ENCODE data around the gene TP53I11.

Gene TP53I11

GRCh38 chr11:44950625-44951476, at the start of gene TP53I11:
TP53I11 (minus strand) TSS chr11:44950883; CDS start chr11:44938335, 12,548 bp downstream.
- DNase-seq = peak; percentile 59

GRCh38 chr11:44999068-44999467, 48.4 kb upstream of the TP53I11 start:
- DNase-seq = no peak

GRCh38 chr11:44998051-44998450, 47.4 kb upstream of the TP53I11 start:
- DNase-seq = no peak

- no peak for DNase-seq
Observed at GRCh38 chr11:44997566-44997965, 46.9 kb upstream of the TP53I11 start.

GRCh38 chr11:44994753-44995152, 44.1 kb upstream of the TP53I11 start:
- DNase-seq = no peak

- no peak for DNase-seq
Observed at GRCh38 chr11:44993971-44994704, 43.5 kb upstream of the TP53I11 start.

- DNase-seq = no peak
Observed at GRCh38 chr11:44992774-44993173, 42.1 kb upstream of the TP53I11 start.

GRCh38 chr11:44992181-44992582, 41.5 kb upstream of the TP53I11 start:
- no peak for DNase-seq

GRCh38 chr11:44990665-44991064, 40.0 kb upstream of the TP53I11 start:
- DNase-seq = no peak

GRCh38 chr11:44989831-44990566, 39.3 kb upstream of the TP53I11 start:
- peak; percentile 93 for DNase-seq

- DNase-seq = no peak
Observed at GRCh38 chr11:44988981-44989635, 38.4 kb upstream of the TP53I11 start.

- no peak for DNase-seq
Observed at GRCh38 chr11:44988111-44988510, 37.4 kb upstream of the TP53I11 start.

GRCh38 chr11:44987506-44987905, 36.8 kb upstream of the TP53I11 start:
- no peak for DNase-seq

GRCh38 chr11:44986315-44986714, 35.6 kb upstream of the TP53I11 start:
- no peak for DNase-seq

- DNase-seq = no peak
Observed at GRCh38 chr11:44985721-44986120, 35.0 kb upstream of the TP53I11 start.

GRCh38 chr11:44983786-44984185, 33.1 kb upstream of the TP53I11 start:
- DNase-seq = no peak

GRCh38 chr11:44982496-44983062, 31.9 kb upstream of the TP53I11 start:
- DNase-seq = no peak

GRCh38 chr11:44980533-44981427, 30.1 kb upstream of the TP53I11 start:
- no peak for DNase-seq

- peak; percentile 87 for DNase-seq
Observed at GRCh38 chr11:44979543-44980399, 29.1 kb upstream of the TP53I11 start.

GRCh38 chr11:44978961-44979331, 28.3 kb upstream of the TP53I11 start:
- peak; percentile 94 for DNase-seq
